Ascending aorta (tissue), 2 donors: ENCODE results near the gene ITGAL. TPM values are rescaled to one million over a fixed set of nuclear protein-coding genes. Genes with fewer than 3 reads are reported as not detected.

Source experiments
- DNase-seq, 2 donors: peaks; one replicate each; pipeline ENCODE4 v3.0.0-alpha.2; 2019; ENCODE audit warnings: low spot score in 2 of 2
- H3K27ac ChIP-seq, 2 donors: fragments of 200-600 bp; sonication (generic); one replicate each; pipeline ENCODE4 v1.5.1; 2016 to 2017; ENCODE audit warnings: mild to moderate bottlenecking in 1 of 2
- H3K27me3 ChIP-seq: fragments of 200-600 bp; sonication (generic); one replicate; pipeline ENCODE4 v1.5.1; 2017
- H3K36me3 ChIP-seq, 2 donors: fragments of 200-600 bp; sonication (generic); one replicate each; pipeline ENCODE4 v1.5.1; 2016
- H3K4me1 ChIP-seq, 2 donors: fragments of 200-600 bp; sonication (generic); one replicate each; pipeline ENCODE4 v1.5.1; 2016 to 2017; ENCODE audit warnings: mild to moderate bottlenecking in 1 of 2
- H3K4me3 ChIP-seq, 2 donors: fragments of 200-600 bp; sonication (generic); one replicate each; pipeline ENCODE4 v1.5.1; 2016 to 2017; ENCODE audit warnings: mild to moderate bottlenecking in 1 of 2
- H3K9me3 ChIP-seq, 2 donors: fragments of 200-600 bp; sonication (generic); one replicate each; pipeline ENCODE4 v1.5.1; 2016
- CTCF ChIP-seq, 3 experiments: fragments of 200-600 bp in 2 of 3; fragments of 450-650 bp in 1 of 3; sonication (generic) in 2 of 3; IDR thresholded peaks; one replicate each; pipeline ENCODE4 v1.5.1; 2016 to 2019; ENCODE audit warnings: antibody characterized with exemption in 3 of 3, mild to moderate bottlenecking in 1 of 3, moderate library complexity in 1 of 3
- intact Hi-C: fragments of 100-400 bp; cut with DNase I; formaldehyde crosslinking; loops from one replicate; pipeline ENCODE4 v1.15.1; 2023
- total RNA-seq: library from RNA; depleted of rRNA; stranded (reverse); fragments of >200 nt; gene quantifications from one replicate; pipeline ENCODE4 v1.1.0, GENCODE V29; 2016

The ITGAL gene
- total RNA-seq, 1 donor from 2014 or later = 0.11 TPM

- Histone ChIP-seq H3K4me3 (no peak overlapping the region), H3K4me1 (no peaks in the 10 kb centered on the region), H3K27ac (no peak overlapping the region), H3K9me3 (no peaks in the 10 kb centered on the region), H3K36me3 (no peaks in the 10 kb centered on the region), H3K27me3 (no peaks in the 10 kb centered on the region)
- no peak for TF ChIP-seq CTCF (IDR thresholded peaks at IDR 0.05)
- no peak for DNase-seq
- intact Hi-C loops = no loop called here
Observed at GRCh38 chr16:30481381-30481780, 8.8 kb downstream of the ITGAL start.

DNA sequence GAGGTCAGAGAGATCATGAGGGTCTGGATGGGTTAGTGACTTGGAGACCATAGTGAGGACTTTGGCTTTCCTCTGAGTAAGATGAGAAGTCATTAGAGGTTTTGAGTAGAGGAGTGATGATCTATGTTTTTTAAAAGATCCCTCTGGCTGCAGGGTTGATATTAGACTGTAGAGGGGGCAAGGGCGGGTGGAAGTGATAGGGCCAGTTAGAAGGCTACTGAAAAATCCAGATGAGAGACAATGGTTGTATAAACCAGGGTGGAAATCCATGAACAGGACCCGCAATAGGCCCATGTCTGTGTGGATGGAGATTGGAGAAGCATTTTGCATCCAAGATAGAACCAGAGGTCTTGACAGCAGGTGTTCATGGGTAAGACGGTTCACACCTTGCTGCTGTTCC is 9.8 kb downstream of the ITGAL start:
- DNase-seq = no peak
- Histone ChIP-seq H3K36me3 (no peaks in the 10 kb centered on the region), H3K4me1 (no peaks in the 10 kb centered on the region), H3K9me3 (no peaks in the 10 kb centered on the region), H3K27ac (no peak overlapping the region), H3K4me3 (no peak overlapping the region), H3K27me3 (no peaks in the 10 kb centered on the region)
- TF ChIP-seq CTCF (IDR thresholded peaks at IDR 0.05) = no peak
- intact Hi-C loops = no loop called here

GRCh38 chr16:30484887-30485286 is 12.3 kb downstream of the ITGAL start:
- no peak overlapping the region for H3K27ac ChIP-seq
- no peak overlapping the region for H3K4me3 ChIP-seq
- intact Hi-C loops = no loop called here
- no peak for TF ChIP-seq CTCF (IDR thresholded peaks at IDR 0.05)
- DNase-seq = no peak
- no peaks in the 10 kb centered on the region for H3K4me1 ChIP-seq
- H3K27me3 ChIP-seq = no peaks in the 10 kb centered on the region
- H3K9me3 ChIP-seq = no peaks in the 10 kb centered on the region
- H3K36me3 ChIP-seq = no peaks in the 10 kb centered on the region

GRCh38 chr16:30485818-30486436 is 13.4 kb downstream of the ITGAL start:
- Histone ChIP-seq H3K9me3 (no peaks in the 10 kb centered on the region), H3K4me3 (no peak overlapping the region), H3K27ac (no peak overlapping the region), H3K36me3 (no peaks in the 10 kb centered on the region), H3K27me3 (no peaks in the 10 kb centered on the region), H3K4me1 (no peaks in the 10 kb centered on the region)
- intact Hi-C loops = no loop called here
- no peak for TF ChIP-seq CTCF (IDR thresholded peaks at IDR 0.05)
- no peak for DNase-seq

- Histone ChIP-seq H3K27ac (no peak overlapping the region), H3K9me3 (no peaks in the 10 kb centered on the region), H3K4me1 (no peaks in the 10 kb centered on the region), H3K36me3 (no peaks in the 10 kb centered on the region), H3K4me3 (no peak overlapping the region), H3K27me3 (no peaks in the 10 kb centered on the region)
- DNase-seq = no peak
- TF ChIP-seq CTCF (IDR thresholded peaks at IDR 0.05) = no peak
- intact Hi-C loops = no loop called here
Observed at GRCh38 chr16:30488764-30489605, 16.4 kb downstream of the ITGAL start.
